NOMO-1 treated with DMSO at 0.1 percent for 48 hours (cell line): ENCODE measurements around the gene SPEM3.

Experiments
- DNase-seq: peaks from one replicate; lab custom pipeline; 2025; ENCODE audit not compliant: unreplicated experiment; lab: John Stamatoyannopoulos, UW

SPEM3 gene

GRCh38 chr17:7403977-7404736, 24.5 kb upstream of the SPEM3 start, which contains the start of gene TMEM256:
TMEM256 (minus strand) TSS chr17:7404097; CDS start chr17:7404084, 13 bp downstream.
- peak; percentile 98 for DNase-seq

GRCh38 chr17:7404737-7405349, 23.8 kb upstream of the SPEM3 start:
- DNase-seq = no peak

GRCh38 chr17:7405350-7406234, 23.1 kb upstream of the SPEM3 start:
- DNase-seq = no peak

GRCh38 chr17:7406235-7406825, 22.3 kb upstream of the SPEM3 start:
- DNase-seq = no peak

- no peak for DNase-seq
Observed at GRCh38 chr17:7407082-7407481, 21.6 kb upstream of the SPEM3 start.

- DNase-seq = no peak
Observed at GRCh38 chr17:7407485-7408251, 21.0 kb upstream of the SPEM3 start, which contains the start of gene NLGN2. NLGN2 (plus strand) TSS chr17:7407845; CDS start chr17:7408256, 411 bp downstream.

- no peak for DNase-seq
Observed at GRCh38 chr17:7408252-7408727, 20.4 kb upstream of the SPEM3 start.

GRCh38 chr17:7408863-7409262, 19.8 kb upstream of the SPEM3 start:
- DNase-seq = no peak

- no peak for DNase-seq
Observed at GRCh38 chr17:7409716-7410115, 18.9 kb upstream of the SPEM3 start.

- DNase-seq = no peak
Observed at GRCh38 chr17:7410634-7411426, 17.8 kb upstream of the SPEM3 start.

GRCh38 chr17:7411427-7411750, 17.3 kb upstream of the SPEM3 start:
- DNase-seq = no peak

- no peak for DNase-seq
Observed at GRCh38 chr17:7413346-7413985, 15.2 kb upstream of the SPEM3 start.

GRCh38 chr17:7414837-7415236, 13.8 kb upstream of the SPEM3 start:
- DNase-seq = no peak

- DNase-seq = no peak
Observed at GRCh38 chr17:7415784-7416183, 12.9 kb upstream of the SPEM3 start.

GRCh38 chr17:7416323-7416722, 12.3 kb upstream of the SPEM3 start:
- no peak for DNase-seq

- DNase-seq = no peak
Observed at GRCh38 chr17:7417056-7417655, 11.5 kb upstream of the SPEM3 start.

GRCh38 chr17:7418472-7419152, 10.0 kb upstream of the SPEM3 start:
- no peak for DNase-seq
